ENCODE data around the gene NKX3-2.

NKX3-2 gene

GRCh38 chr4:13541176-13541604, 3.1 kb downstream of the NKX3-2 start:
- DNase-seq (ENCODE audit: low read depth), result no peak
- no peak overlapping the region for H3K4me3 ChIP-seq (ENCODE audit: low read depth, low read length)
- TF ChIP-seq CTCF (conservative IDR thresholded peaks at IDR 0.05; ENCODE audit: low read depth, low read length), result no peak

GRCh38 chr4:13540446-13541175, 3.7 kb downstream of the NKX3-2 start:
- H3K4me3 ChIP-seq (ENCODE audit: low read depth, low read length), result no peak overlapping the region
- no peak for DNase-seq (ENCODE audit: low read depth)
- TF ChIP-seq CTCF (conservative IDR thresholded peaks at IDR 0.05; ENCODE audit: low read depth, low read length), result no peak

DNA sequence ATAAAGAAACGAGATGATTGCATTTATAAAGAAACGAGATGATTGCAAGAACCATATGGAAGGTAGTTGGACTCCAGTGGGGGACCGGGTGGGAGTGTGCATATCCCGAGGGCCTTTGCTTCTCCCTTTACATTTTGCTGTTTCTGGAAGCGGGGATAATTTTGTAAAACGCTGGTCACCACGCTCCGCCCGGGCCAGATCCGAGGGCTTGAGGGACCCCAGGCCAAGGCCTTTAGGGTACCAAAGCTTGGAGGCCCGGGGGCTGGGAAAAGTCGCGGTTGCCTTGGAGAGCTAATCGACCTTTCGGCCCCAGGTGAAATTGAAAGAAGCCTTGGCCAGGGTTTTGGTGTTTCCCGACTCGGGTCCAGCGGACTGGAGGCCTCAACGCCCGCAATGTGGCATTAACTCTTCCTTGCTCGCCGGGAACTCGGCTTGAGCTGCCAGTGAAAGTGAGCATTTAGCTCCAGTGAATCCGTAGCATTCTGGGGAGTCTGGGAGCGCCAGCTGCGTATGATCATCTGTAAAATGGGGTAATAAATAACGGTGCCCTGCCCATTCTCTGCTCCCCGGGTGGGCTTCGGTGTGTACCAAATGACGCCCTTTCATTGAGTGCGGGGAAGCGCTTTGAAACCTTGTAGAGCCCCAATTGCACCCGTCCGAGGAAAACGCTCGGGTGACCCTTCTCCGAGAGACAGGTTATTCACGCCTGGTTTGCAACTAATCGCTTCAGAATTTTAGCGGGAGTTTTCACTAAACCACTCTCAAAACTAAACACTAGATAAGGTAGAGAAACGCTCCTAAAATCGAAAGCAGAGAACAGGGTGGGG, 4.5 kb downstream of the NKX3-2 start:
- no peak for TF ChIP-seq CTCF (conservative IDR thresholded peaks at IDR 0.05; ENCODE audit: low read depth, low read length)
- H3K4me3 ChIP-seq (ENCODE audit: low read depth, low read length), result no peak overlapping the region
- DNase-seq (ENCODE audit: low read depth), result no peak

DNA sequence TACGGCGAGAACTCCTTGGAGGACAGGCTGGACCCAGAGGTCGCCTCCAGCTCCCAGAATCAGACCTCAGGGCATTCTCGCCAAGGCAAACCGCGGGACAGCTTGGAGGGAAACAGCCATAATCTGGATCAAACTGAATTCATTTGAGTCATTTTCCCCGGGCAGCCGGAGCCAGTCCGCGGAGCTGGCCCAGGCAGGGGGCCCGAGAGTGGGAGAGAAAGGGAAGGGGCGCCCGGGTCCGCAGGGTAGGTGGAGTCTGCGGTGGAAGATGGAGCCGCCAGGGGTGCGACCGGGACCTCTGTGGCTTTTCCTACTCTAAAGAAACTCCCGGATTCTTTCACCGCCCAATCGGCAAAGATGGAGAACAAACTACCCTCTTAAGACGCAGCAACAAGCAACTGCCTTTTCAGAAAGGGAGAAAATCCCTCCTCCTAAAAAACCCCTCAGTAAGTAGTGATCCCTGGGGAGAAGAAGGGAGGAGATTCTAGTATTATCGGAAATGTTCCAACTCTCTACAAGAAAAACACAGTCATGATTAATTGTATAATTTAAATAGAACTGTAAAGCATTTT, 5.2 kb downstream of the NKX3-2 start:
- DNase-seq (ENCODE audit: low read depth), result no peak
- TF ChIP-seq CTCF (conservative IDR thresholded peaks at IDR 0.05; ENCODE audit: low read depth, low read length), result no peak
- no peak overlapping the region for H3K4me3 ChIP-seq (ENCODE audit: low read depth, low read length)

- H3K4me3 ChIP-seq (ENCODE audit: low read depth, low read length), result no peak overlapping the region
- no peak for DNase-seq (ENCODE audit: low read depth)
- no peak for TF ChIP-seq CTCF (conservative IDR thresholded peaks at IDR 0.05; ENCODE audit: low read depth, low read length)
These were observed 5.8 kb downstream of the NKX3-2 start for GRCh38 chr4:13538427-13538973.

DNA sequence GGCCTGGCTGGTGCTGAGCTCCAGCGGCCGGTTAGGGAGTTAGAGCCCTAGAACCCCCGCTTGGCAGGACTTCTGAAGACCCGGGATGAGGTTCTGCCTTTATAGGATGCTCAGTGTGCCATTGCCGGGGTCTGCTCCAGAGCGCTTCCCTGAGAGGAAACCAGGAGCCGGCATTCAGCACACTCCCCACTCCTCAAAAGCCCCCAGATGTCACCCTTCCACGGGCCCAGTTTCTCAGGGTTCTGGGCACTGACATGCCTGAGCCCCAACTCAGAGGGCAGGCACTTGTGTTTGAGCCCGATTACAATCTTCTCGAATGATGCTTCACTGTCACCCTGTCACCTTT, 6.5 kb downstream of the NKX3-2 start:
- no peak for DNase-seq (ENCODE audit: low read depth)
- no peak for TF ChIP-seq CTCF (conservative IDR thresholded peaks at IDR 0.05; ENCODE audit: low read depth, low read length)
- no peak overlapping the region for H3K4me3 ChIP-seq (ENCODE audit: low read depth, low read length)
